HG03558 (cell line): ENCODE data around the gene PELI2.

Experiments used
- ATAC-seq: cut with Tn5 transposase; IDR thresholded peaks from one replicate; pipeline ENCODE4 v1.9.1; 2021; ENCODE audit warnings: moderate number of reproducible peaks; ENCODE audit not compliant: unreplicated experiment; ENCODE audit errors: extremely low read depth

The PELI2 gene

GRCh38 chr14:56118611-56119181, 485 bp downstream of the PELI2 start:
- no peak for ATAC-seq

- ATAC-seq = no peak
Measured at GRCh38 chr14:56119201-56119981, 1.2 kb downstream of the PELI2 start.

- ATAC-seq = no peak
Measured at GRCh38 chr14:56120091-56120691, 2.0 kb downstream of the PELI2 start.

- no peak for ATAC-seq
Measured at GRCh38 chr14:56121816-56122215, 3.6 kb downstream of the PELI2 start.

GRCh38 chr14:56122301-56122700, 4.1 kb downstream of the PELI2 start:
- ATAC-seq = no peak

GRCh38 chr14:56124327-56124726, 6.1 kb downstream of the PELI2 start:
- no peak for ATAC-seq

- no peak for ATAC-seq
Measured at GRCh38 chr14:56125772-56126636, 7.8 kb downstream of the PELI2 start.

GRCh38 chr14:56126637-56126913, 8.4 kb downstream of the PELI2 start:
- no peak for ATAC-seq

GRCh38 chr14:56127156-56127555, 8.9 kb downstream of the PELI2 start:
- ATAC-seq = no peak

GRCh38 chr14:56129092-56129491, 10.9 kb downstream of the PELI2 start:
- no peak for ATAC-seq

GRCh38 chr14:56129933-56130332, 11.7 kb downstream of the PELI2 start:
- ATAC-seq = no peak

- ATAC-seq = no peak
Measured at GRCh38 chr14:56131004-56131864, 13.0 kb downstream of the PELI2 start.

GRCh38 chr14:56131865-56132833, 13.9 kb downstream of the PELI2 start:
- no peak for ATAC-seq

- no peak for ATAC-seq
Measured at GRCh38 chr14:56133547-56133946, 15.3 kb downstream of the PELI2 start.

GRCh38 chr14:56135001-56135400, 16.8 kb downstream of the PELI2 start:
- ATAC-seq = no peak

- no peak for ATAC-seq
Measured at GRCh38 chr14:56135668-56136067, 17.5 kb downstream of the PELI2 start.

GRCh38 chr14:56136571-56137452, 18.6 kb downstream of the PELI2 start:
- ATAC-seq = no peak

- no peak for ATAC-seq
Measured at GRCh38 chr14:56137453-56137807, 19.2 kb downstream of the PELI2 start.
